NCI-H446 (cell line): ENCODE measurements around the gene LIMS4.
"Not testable (repeated sequence)": the region's sequence is repeated elsewhere in the genome, so short reads cannot be mapped to it uniquely, and the experiment has no call there.

Experiments
- DNase-seq, 2 experiments: peaks; one replicate each; lab custom pipeline; 2025; lab: John Stamatoyannopoulos, UW

Gene LIMS4

GRCh38 chr2:110450951-110451350, 21.7 kb downstream of the LIMS4 start:
- DNase-seq: not testable (repeated sequence)

- not testable (repeated sequence) for DNase-seq
These were observed 23.3 kb downstream of the LIMS4 start for GRCh38 chr2:110449127-110449947.

- DNase-seq: not testable (repeated sequence)
These were observed 26.0 kb downstream of the LIMS4 start for GRCh38 chr2:110446644-110447043.

- DNase-seq: not testable (repeated sequence)
These were observed 29.2 kb downstream of the LIMS4 start for GRCh38 chr2:110443305-110444005.

GRCh38 chr2:110441905-110442304, 30.7 kb downstream of the LIMS4 start:
- DNase-seq: not testable (repeated sequence)

GRCh38 chr2:110434565-110434964, 38.1 kb downstream of the LIMS4 start:
- DNase-seq: not testable (repeated sequence)

- DNase-seq: not testable (repeated sequence)
These were observed 46.9 kb downstream of the LIMS4 start for GRCh38 chr2:110425725-110426124.

GRCh38 chr2:110424421-110424820, 48.2 kb downstream of the LIMS4 start:
- not testable (repeated sequence) for DNase-seq

- DNase-seq: not testable (repeated sequence)
These were observed 49.0 kb downstream of the LIMS4 start for GRCh38 chr2:110423574-110423962.

- DNase-seq: not testable (repeated sequence)
These were observed 49.6 kb downstream of the LIMS4 start for GRCh38 chr2:110422852-110423573.

- not testable (repeated sequence) for DNase-seq
These were observed 51.8 kb downstream of the LIMS4 start for GRCh38 chr2:110420641-110421354.

- not testable (repeated sequence) for DNase-seq
These were observed 65.5 kb downstream of the LIMS4 start for GRCh38 chr2:110407142-110407541.

GRCh38 chr2:110404988-110405387, 67.6 kb downstream of the LIMS4 start:
- not testable (repeated sequence) for DNase-seq

GRCh38 chr2:110404246-110404645, 68.4 kb downstream of the LIMS4 start:
- DNase-seq: not testable (repeated sequence)

- not testable (repeated sequence) for DNase-seq
These were observed 71.5 kb downstream of the LIMS4 start for GRCh38 chr2:110401001-110401618.

GRCh38 chr2:110399378-110399777, 73.2 kb downstream of the LIMS4 start:
- DNase-seq: not testable (repeated sequence)

GRCh38 chr2:110395990-110396389, 76.6 kb downstream of the LIMS4 start:
- DNase-seq: not testable (repeated sequence)
